DOHH2 (cell line): ENCODE measurements around the gene CD79B.

Experiments used
- H3F3A ChIP-seq: fragments of 200-600 bp; sonication (generic), shearing (Covaris generic); 2 replicates; pipeline ENCODE4 v1.6.0; 2016; ENCODE audit warnings: antibody characterized with exemption, mild to moderate bottlenecking; ENCODE audit not compliant: control insufficient read depth, insufficient read depth
- H3K27ac ChIP-seq: fragments of 200-600 bp; sonication (generic); 2 replicates; pipeline ENCODE4 v1.5.1; 2014; ENCODE audit warnings: low read depth, mild to moderate bottlenecking, low read length, moderate library complexity
- H3K27me3 ChIP-seq: fragments of 200-600 bp; sonication (generic); 2 replicates; pipeline ENCODE4 v1.6.1; 2014; ENCODE audit warnings: mild to moderate bottlenecking, low read length, mixed read lengths; ENCODE audit not compliant: control insufficient read depth
- H3K36me3 ChIP-seq: fragments of 200-600 bp; sonication (generic); 2 replicates; pipeline ENCODE4 v1.6.1; 2014; ENCODE audit warnings: mild to moderate bottlenecking, low read length, moderate library complexity, mixed read lengths; ENCODE audit not compliant: control insufficient read depth
- H3K4me1 ChIP-seq: fragments of 200-600 bp; sonication (generic); 2 replicates; pipeline ENCODE4 v1.6.1; 2014; ENCODE audit warnings: mild to moderate bottlenecking, low read length, mixed read lengths; ENCODE audit not compliant: control insufficient read depth
- H3K4me2 ChIP-seq: fragments of 200-600 bp; sonication (generic); 2 replicates; pipeline ENCODE4 v1.6.0; 2014; ENCODE audit warnings: mild to moderate bottlenecking, low read length, moderate library complexity
- H3K4me3 ChIP-seq: fragments of 200-600 bp; sonication (generic); 2 replicates; pipeline ENCODE4 v1.5.1; 2014; ENCODE audit warnings: mild to moderate bottlenecking, low read length, mixed read lengths
- H3K79me2 ChIP-seq: fragments of 200-600 bp; sonication (generic); 2 replicates; pipeline ENCODE4 v1.6.1; 2014; ENCODE audit warnings: mild to moderate bottlenecking, low read length, mixed read lengths; ENCODE audit not compliant: control insufficient read depth
- H3K9me2 ChIP-seq: fragments of 200-600 bp; sonication (generic); replicated peaks from 2 replicates; pipeline ENCODE4 v1.6.1; 2014; ENCODE audit warnings: mild to moderate bottlenecking, low read length, mixed read lengths; ENCODE audit not compliant: control insufficient read depth
- H3K9me3 ChIP-seq: fragments of 200-600 bp; sonication (generic); 2 replicates; pipeline ENCODE4 v1.6.1; 2014; ENCODE audit warnings: antibody characterized with exemption, low read length, mixed read lengths; ENCODE audit not compliant: control insufficient read depth, insufficient read depth
- H4K20me1 ChIP-seq: fragments of 200-600 bp; sonication (generic); 2 replicates; pipeline ENCODE4 v1.6.0; 2014; ENCODE audit warnings: low read depth, mild to moderate bottlenecking, antibody characterized with exemption, low read length, moderate library complexity; ENCODE audit not compliant: control insufficient read depth, insufficient read depth
- EZH2phosphoT487 ChIP-seq: fragments of 200-600 bp; sonication (generic); IDR thresholded peaks from 2 replicates; pipeline ENCODE4 v1.6.1; 2017; ENCODE audit warnings: borderline replicate concordance, mild to moderate bottlenecking, antibody characterized with exemption, low read length, moderate library complexity, mixed read lengths
- TF ChIP-seq, protein P1 (sequence below): fragments of 200-600 bp; sonication (generic); IDR thresholded peaks from one replicate; pipeline ENCODE4 v1.5.1; 2014; ENCODE audit warnings: antibody characterized with exemption, mild to moderate bottlenecking, low read depth, low read length; ENCODE audit not compliant: poor library complexity, severe bottlenecking

CD79B gene

DNA sequence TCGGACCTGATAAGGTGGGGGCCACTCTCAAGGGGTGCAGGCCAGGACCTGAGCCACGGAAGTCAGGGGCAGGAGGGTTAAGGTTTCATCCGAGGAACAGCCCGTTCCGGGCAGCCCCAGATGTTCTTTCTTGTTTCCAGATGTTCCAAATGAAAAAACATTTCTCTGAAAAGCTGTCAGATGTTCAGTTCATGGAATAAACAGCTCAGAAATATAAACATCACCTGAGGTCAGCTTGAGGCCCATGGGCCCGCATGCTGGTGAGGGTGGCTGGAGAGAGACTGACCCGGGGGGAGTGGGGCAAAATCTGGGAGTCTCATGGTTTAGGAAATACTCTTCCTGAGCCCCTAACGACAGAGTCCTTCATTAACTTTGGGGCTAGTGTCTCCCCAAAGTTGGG, 1.5 kb upstream of the CD79B start:
- no peaks in the 10 kb centered on the region for H3K9me2 ChIP-seq
- peaks cover 12% of the 10 kb centered on the region; the same call in 1 of the 2 replicates for H3F3A ChIP-seq
- peaks cover 20% of the 10 kb centered on the region for H4K20me1 ChIP-seq
- H3K4me1 ChIP-seq = peaks cover 88% of the 10 kb centered on the region
- H3K9me3 ChIP-seq = no peaks in the 10 kb centered on the region
- peak overlapping the region; percentile 99 for H3K4me2 ChIP-seq
- no peak for TF ChIP-seq EZH2phosphoT487
- TF ChIP-seq, protein P1, sequence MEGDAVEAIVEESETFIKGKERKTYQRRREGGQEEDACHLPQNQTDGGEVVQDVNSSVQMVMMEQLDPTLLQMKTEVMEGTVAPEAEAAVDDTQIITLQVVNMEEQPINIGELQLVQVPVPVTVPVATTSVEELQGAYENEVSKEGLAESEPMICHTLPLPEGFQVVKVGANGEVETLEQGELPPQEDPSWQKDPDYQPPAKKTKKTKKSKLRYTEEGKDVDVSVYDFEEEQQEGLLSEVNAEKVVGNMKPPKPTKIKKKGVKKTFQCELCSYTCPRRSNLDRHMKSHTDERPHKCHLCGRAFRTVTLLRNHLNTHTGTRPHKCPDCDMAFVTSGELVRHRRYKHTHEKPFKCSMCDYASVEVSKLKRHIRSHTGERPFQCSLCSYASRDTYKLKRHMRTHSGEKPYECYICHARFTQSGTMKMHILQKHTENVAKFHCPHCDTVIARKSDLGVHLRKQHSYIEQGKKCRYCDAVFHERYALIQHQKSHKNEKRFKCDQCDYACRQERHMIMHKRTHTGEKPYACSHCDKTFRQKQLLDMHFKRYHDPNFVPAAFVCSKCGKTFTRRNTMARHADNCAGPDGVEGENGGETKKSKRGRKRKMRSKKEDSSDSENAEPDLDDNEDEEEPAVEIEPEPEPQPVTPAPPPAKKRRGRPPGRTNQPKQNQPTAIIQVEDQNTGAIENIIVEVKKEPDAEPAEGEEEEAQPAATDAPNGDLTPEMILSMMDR = no peak
- peak overlapping the region; percentile 98 for H3K4me3 ChIP-seq
- H3K36me3 ChIP-seq = peaks cover 35% of the 10 kb centered on the region
- peak overlapping the region; percentile 92 for H3K27ac ChIP-seq
- H3K27me3 ChIP-seq = no peaks in the 10 kb centered on the region
- H3K79me2 ChIP-seq = peaks cover 42% of the 10 kb centered on the region

DNA sequence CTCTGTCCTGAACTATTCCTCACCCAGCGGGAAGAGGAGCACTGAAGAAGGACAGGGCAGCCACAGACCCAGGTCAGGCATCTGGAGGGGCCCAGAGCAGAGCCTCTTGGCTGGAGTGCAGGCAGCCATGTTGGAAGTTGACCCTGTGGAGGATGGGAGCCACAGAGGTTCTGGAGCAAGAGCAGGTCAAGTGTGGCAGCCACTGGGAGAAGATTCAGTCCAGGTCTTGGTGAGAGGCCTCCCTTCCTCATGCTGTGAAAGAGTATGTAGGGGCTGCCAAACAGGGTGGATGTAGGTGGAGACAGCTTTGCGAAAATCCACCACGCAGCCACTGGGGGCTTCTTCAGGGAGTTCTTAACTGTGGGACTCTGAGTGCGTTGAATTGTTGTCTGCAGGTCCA, 590 bp upstream of the CD79B start:
- H3K4me2 ChIP-seq = peak overlapping the region; percentile 99
- peaks cover 88% of the 10 kb centered on the region for H3K4me1 ChIP-seq
- peaks cover 44% of the 10 kb centered on the region for H3K36me3 ChIP-seq
- no peaks in the 10 kb centered on the region for H3K27me3 ChIP-seq
- H3K9me2 ChIP-seq = no peaks in the 10 kb centered on the region
- H3K79me2 ChIP-seq = peaks cover 48% of the 10 kb centered on the region
- no peak for TF ChIP-seq EZH2phosphoT487
- no peaks in the 10 kb centered on the region for H3K9me3 ChIP-seq
- H4K20me1 ChIP-seq = peaks cover 22% of the 10 kb centered on the region
- H3K27ac ChIP-seq = peak overlapping the region; percentile 92
- peak overlapping the region; percentile 98 for H3K4me3 ChIP-seq
- peaks cover 18% of the 10 kb centered on the region for H3F3A ChIP-seq

DNA sequence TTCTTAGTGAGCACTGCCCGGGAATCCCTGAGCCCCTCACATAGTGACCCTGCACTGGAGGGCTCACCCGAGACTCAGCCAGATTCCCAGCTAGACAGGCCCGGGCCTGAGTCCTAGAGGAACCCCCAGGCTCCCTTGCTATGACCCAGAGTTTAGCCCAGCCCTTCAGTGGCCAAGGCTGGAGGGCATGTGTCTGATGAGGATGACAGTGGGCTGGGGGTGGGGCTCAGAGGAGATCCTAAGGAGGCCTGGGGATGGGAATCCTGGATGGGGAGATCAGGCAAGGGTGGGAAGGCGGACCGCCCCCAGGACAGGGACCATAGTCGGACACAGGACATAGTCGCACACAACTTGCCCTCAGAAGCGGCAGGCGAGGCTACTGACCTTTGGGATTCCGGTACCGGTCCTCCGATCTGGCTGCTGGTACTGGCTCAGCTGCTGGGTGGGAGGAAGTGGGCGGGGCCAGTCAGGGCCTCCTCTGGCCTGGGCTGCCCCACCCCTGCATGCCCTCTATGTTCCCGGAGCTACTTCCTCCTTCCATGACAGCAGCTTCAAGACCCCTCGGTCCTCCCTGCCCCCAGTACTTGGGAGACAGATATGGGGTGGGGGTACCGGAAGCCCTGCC, 1.1 kb downstream of the CD79B start:
- H3K36me3 ChIP-seq = peaks cover 59% of the 10 kb centered on the region
- H3K4me3 ChIP-seq = peak overlapping the region; percentile 98
- no peaks in the 10 kb centered on the region for H3K9me3 ChIP-seq
- TF ChIP-seq EZH2phosphoT487 = no peak
- TF ChIP-seq, protein P1 = no peak
- no peaks in the 10 kb centered on the region for H3K9me2 ChIP-seq
- H3K79me2 ChIP-seq = peaks cover 48% of the 10 kb centered on the region
- no peaks in the 10 kb centered on the region for H3K27me3 ChIP-seq
- peaks cover 32% of the 10 kb centered on the region for H3F3A ChIP-seq
- H3K27ac ChIP-seq = peak overlapping the region; percentile 92
- H4K20me1 ChIP-seq = peaks cover 22% of the 10 kb centered on the region
- H3K4me1 ChIP-seq = peaks cover 88% of the 10 kb centered on the region
- H3K4me2 ChIP-seq = peak overlapping the region; percentile 99
